K562 (cell line): Measurements from ENCODE around the gene WDR76. TPM values are rescaled to one million over a fixed set of nuclear protein-coding genes. Genes with fewer than 3 reads are reported as not detected.

ENCODE experiments used
- ATAC-seq: fragments of 200-7000 bp; cut with Tn5 transposase; 3 replicates; pipeline ENCODE4 v1.9.1; 2020; ENCODE audit warnings: moderate library complexity
- BruUV-seq: library from RNA; stranded (reverse); fragments of 400-500 nt; replicated peaks from 2 replicates; lab custom pipeline; 2021; lab: Mats Ljungman, UMichigan
- CTCF ChIA-PET: fragments of 300-600 bp; formaldehyde crosslinking; extraction: SDS; loops from one replicate; lab custom pipeline; 2021; ENCODE audit warnings: low intra/inter-chr PET ratio; lab: Yijun Ruan, JAX
- POLR2A ChIA-PET: fragments of 300-600, 350-650 bp; sonication (Branson Sonifier 250); formaldehyde crosslinking; extraction: SDS; loops from one replicate; lab custom pipeline; 2021; ENCODE audit warnings: antibody characterized with exemption, inconsistent platforms; lab: Yijun Ruan, JAX
- DNase-seq, 4 experiments: peaks; one replicate each; pipeline versions ENCODE4 v3.0.0 to v3.0.0-alpha.2; 2011 to 2018; ENCODE audit warnings: low spot score in 3 of 4, mixed read lengths in 3 of 4; ENCODE audit errors: extremely low read depth in 1 of 4
- FAIRE-seq: peaks from 2 replicates; lab custom pipeline; 2011; peaks lifted over from hg19 to GRCh38; lab: Jason Lieb, UNC
- H2AFZ ChIP-seq: 2 replicates; pipeline ENCODE4 v1.6.0; 2011; ENCODE audit warnings: low read depth, low read length, control low read depth, inconsistent platforms
- H3K27ac ChIP-seq: fragments of 200-600 bp; 3 replicates; pipeline ENCODE4 v1.8.0; 2011; ENCODE audit warnings: low read depth, mild to moderate bottlenecking, control low read depth, inconsistent platforms, low read length, moderate library complexity, mixed read lengths; ENCODE audit errors: extremely low read depth
- H3K27me3 ChIP-seq, 2 experiments: fragments of 300-600 bp in 1 of 2; 2 replicates in 1 of 2; 3 replicates in 1 of 2; pipeline versions ENCODE4 v1.6.0 to v1.8.0; 2011; ENCODE audit warnings: inconsistent platforms in 2 of 2, low read length in 2 of 2, mild to moderate bottlenecking in 1 of 2, mixed read lengths in 1 of 2, moderate library complexity in 1 of 2; ENCODE audit not compliant: control insufficient read depth in 2 of 2, insufficient read depth in 2 of 2
- H3K36me3 ChIP-seq: fragments of 300-600 bp; 3 replicates; pipeline ENCODE4 v1.8.0; 2011; ENCODE audit warnings: mild to moderate bottlenecking, low read length, inconsistent platforms; ENCODE audit not compliant: control insufficient read depth, insufficient read depth
- H3K4me1 ChIP-seq, 2 experiments: fragments of 200-600 bp in 1 of 2; replicated peaks in 1 of 2; 2 replicates in 1 of 2; 3 replicates in 1 of 2; pipeline versions ENCODE4 v1.5.1 to v1.8.0; 2011; ENCODE audit warnings: inconsistent platforms in 2 of 2, low read length in 2 of 2, mild to moderate bottlenecking in 1 of 2, mixed read lengths in 1 of 2, moderate library complexity in 1 of 2; ENCODE audit not compliant: control insufficient read depth in 2 of 2, insufficient read depth in 2 of 2
- H3K4me2 ChIP-seq: 2 replicates; pipeline ENCODE4 v1.6.1; 2011; ENCODE audit warnings: low read length, control low read depth, inconsistent platforms, mixed read lengths; ENCODE audit not compliant: insufficient read depth
- H3K4me3 ChIP-seq: fragments of 200-600 bp; sonication (generic), shearing (Covaris generic); 2 replicates; pipeline ENCODE4 v1.5.1; 2016; ENCODE audit warnings: control low read depth, inconsistent platforms
- H3K79me2 ChIP-seq: fragments of 200-600 bp; 3 replicates; pipeline ENCODE4 v1.8.0; 2011; ENCODE audit warnings: low read length, inconsistent platforms; ENCODE audit not compliant: control insufficient read depth, insufficient read depth
- H3K9ac ChIP-seq, 2 experiments: 2 replicates each; pipeline versions ENCODE4 v1.6.0 to v1.6.1; 2011; ENCODE audit warnings: low read depth in 2 of 2, low read length in 2 of 2, control low read depth in 1 of 2, inconsistent platforms in 1 of 2, mild to moderate bottlenecking in 1 of 2, mixed read lengths in 1 of 2; ENCODE audit not compliant: insufficient read depth in 1 of 2
- H3K9me1 ChIP-seq: one replicate; pipeline ENCODE4 v1.6.0; 2011; ENCODE audit warnings: inconsistent platforms, mild to moderate bottlenecking, low read length, moderate library complexity; ENCODE audit not compliant: control insufficient read depth, insufficient read depth
- H3K9me3 ChIP-seq: replicated peaks from 2 replicates; pipeline ENCODE4 v1.5.1; 2011; ENCODE audit warnings: low read depth, low read length, inconsistent platforms; ENCODE audit not compliant: control insufficient read depth, insufficient read depth
- H4K20me1 ChIP-seq: replicated peaks from 2 replicates; pipeline ENCODE4 v1.6.1; 2011; ENCODE audit warnings: low read length, inconsistent platforms, mixed read lengths; ENCODE audit not compliant: control insufficient read depth, insufficient read depth
- CTCF ChIP-seq, 3 experiments: IDR thresholded peaks in 2 of 3; conservative IDR thresholded peaks in 1 of 3; 2 replicates each; pipeline ENCODE4 v1.5.1; 2011 to 2012; ENCODE audit warnings: low read length in 3 of 3, mild to moderate bottlenecking in 3 of 3, control low read depth in 2 of 3, improper control_type of control experiment in 1 of 3, inconsistent platforms in 1 of 3, low read depth in 1 of 3, mixed read lengths in 1 of 3, moderate library complexity in 1 of 3; ENCODE audit not compliant: insufficient read depth in 2 of 3
- FOXA3 ChIP-seq, 2 experiments: fragments of 450-650 bp in 1 of 2; sonication (generic) in 1 of 2; formaldehyde crosslinking; IDR thresholded peaks in 1 of 2; conservative IDR thresholded peaks in 1 of 2; 2 replicates each; pipeline versions ENCODE4 v1.4.0 to v1.8.0; 2020 to 2022; ENCODE audit warnings: mild to moderate bottlenecking in 2 of 2, missing genetic modification reagents in 1 of 2
- GABPB1 ChIP-seq: sonication (generic); formaldehyde crosslinking; IDR thresholded peaks from 2 replicates; pipeline ENCODE4 v1.8.0; 2022; ENCODE audit warnings: mild to moderate bottlenecking, missing genetic modification reagents
- HNRNPLL ChIP-seq: fragments of 200-400 bp; formaldehyde crosslinking; IDR thresholded peaks from 2 replicates; pipeline ENCODE4 v1.6.1; 2017; ENCODE audit warnings: low read length, low read depth, mild to moderate bottlenecking; ENCODE audit not compliant: poor library complexity, severe bottlenecking
- KLF16 ChIP-seq: IDR thresholded peaks from 2 replicates; pipeline ENCODE4 v1.6.1; 2016; ENCODE audit warnings: antibody characterized with exemption
- SP1 ChIP-seq: sonication (generic); formaldehyde crosslinking; IDR thresholded peaks from 2 replicates; pipeline ENCODE4 v1.8.1; 2022; ENCODE audit warnings: mild to moderate bottlenecking, missing genetic modification reagents
- ZBTB17 ChIP-seq: fragments of 450-650 bp; formaldehyde crosslinking; IDR thresholded peaks from 2 replicates; pipeline ENCODE4 v1.4.0; 2020; ENCODE audit warnings: mild to moderate bottlenecking
- ZKSCAN1 ChIP-seq: fragments of 150-350 bp; IDR thresholded peaks from 2 replicates; pipeline ENCODE4 v1.6.1; 2016; ENCODE audit warnings: low read depth, low read length
- WGBS: fragments of 100-300 bp; shearing (Covaris generic); methylation state at CpG from one replicate; pipeline ENCODE4 v1.1.6; 2016; ENCODE audit warnings: low coverage, mixed read lengths; ENCODE audit not compliant: insufficient coverage; ENCODE audit errors: missing lambda C conversion rate; 5-methylcytosine and 5-hydroxymethylcytosine counted together
- in situ Hi-C: fragments of 300-500 bp; cut with MboI; formaldehyde crosslinking; loops from 4 replicates; pipeline ENCODE4 v1.15.0; 2018; ENCODE audit warnings: inconsistent platforms, mixed read lengths
- intact Hi-C: fragments of 100-400 bp; cut with micrococcal nuclease; formaldehyde crosslinking; loops from 2 replicates; pipeline ENCODE4 v1.14.2; 2022
- polyA plus RNA-seq, 8 experiments: library from polyadenylated mRNA; depleted of rRNA in 4 of 8; stranded (reverse) in 5 of 8; unstranded in 3 of 8; fragments of >200 nt; fragmentation: Nextera tagmentation in 2 of 8; fragmentation: Illumina TruSeq in 1 of 8; extraction: Ambion mirVana in 2 of 8; extraction: Trizol in 1 of 8; gene quantifications; 2 replicates each; pipeline versions ENCODE4 v1.2.1 to v1.2.3, GENCODE V29; 2011 to 2014; ENCODE audit warnings: inconsistent platforms in 1 of 8, missing spikeins in 1 of 8
- total RNA-seq, 7 experiments: library from RNA; depleted of rRNA in 6 of 7; stranded (reverse); fragments of >200 nt in 6 of 7; fragmentation: Illumina TruSeq in 2 of 7; extraction: Trizol in 2 of 7; gene quantifications; 2 replicates each; pipeline versions ENCODE4 v1.2.1 to v1.2.3, GENCODE V29; 2011 to 2021; ENCODE audit warnings: low replicate concordance in 1 of 7
- TF ChIP-seq, protein P1 (sequence below): sonication (generic); formaldehyde crosslinking; IDR thresholded peaks from 2 replicates; pipeline ENCODE4 v1.8.1; 2023; ENCODE audit warnings: mild to moderate bottlenecking, missing genetic modification reagents

WDR76 gene
- total and polyA plus RNA-seq, 9 of the 15 experiments (the other 6 are each of a cell fraction or from before 2014, with no cell fraction given), result 9.8 to 69.5 (median 44.4) TPM

DNA sequence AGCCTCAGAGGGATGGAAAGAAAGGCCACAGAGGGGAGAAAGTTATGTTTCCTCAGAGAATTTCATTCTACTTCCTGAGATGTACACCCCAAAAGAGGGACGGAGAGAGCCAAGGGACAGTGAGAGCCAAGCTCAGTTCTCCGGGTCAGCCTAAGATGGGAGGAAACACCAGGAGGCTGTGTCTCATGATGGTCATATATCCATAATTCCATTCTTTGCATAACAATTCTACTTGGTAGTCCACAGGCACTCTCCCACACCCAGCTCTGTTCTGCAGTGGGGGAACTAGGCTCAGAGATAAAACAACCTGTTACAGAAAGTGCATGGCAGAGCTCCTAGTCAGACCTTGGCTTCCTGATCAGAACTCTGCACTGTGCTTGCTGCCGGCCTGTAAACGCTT lies 54.4 kb downstream of the WDR76 start (continued):
- TF ChIP-seq GABPB1 (CRISPR knock-in tag), result no peak
- no peak for TF ChIP-seq FOXA3 (CRISPR knock-in tag; conservative IDR thresholded peaks at IDR 0.05 in 1 of 2, IDR thresholded peaks at IDR 0.05 in 1 of 2)
- no peak for TF ChIP-seq ZKSCAN1
- TF ChIP-seq KLF16, result no peak
- TF ChIP-seq ZBTB17 (CRISPR knock-in tag), result no peak
- no peak for TF ChIP-seq SP1 (CRISPR knock-in tag)

DNA sequence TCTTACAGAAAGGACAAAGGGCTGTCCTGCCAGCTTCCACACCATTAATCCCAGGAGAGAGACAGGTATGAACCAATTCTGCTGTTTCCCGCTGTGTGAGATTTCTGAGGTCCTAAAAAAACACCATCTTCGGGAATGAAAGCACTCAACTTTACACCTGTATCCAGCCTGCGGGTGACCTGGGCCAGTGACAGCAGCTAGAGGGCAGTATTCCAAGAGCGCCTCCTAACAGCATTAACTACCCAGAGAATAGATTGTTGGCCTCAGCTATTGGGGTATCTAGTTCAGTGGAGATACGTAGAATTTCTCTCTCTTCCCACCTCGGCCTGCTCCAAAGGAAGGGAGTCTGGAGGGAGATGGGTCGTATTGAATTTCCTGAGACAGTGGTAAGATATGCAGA lies 55.1 kb downstream of the WDR76 start:
- Histone ChIP-seq H3K9me1 (no peaks in the 10 kb centered on the region), H2AFZ (no peak overlapping the region), H3K27me3 (no peaks in the 10 kb centered on the region), H4K20me1 (no peaks in the 10 kb centered on the region; the same call in 1 of the 2 replicates), H3K4me3 (no peak overlapping the region), H3K36me3 (peaks cover 46% of the 10 kb centered on the region), H3K4me2 (no peak overlapping the region), H3K4me1 (no peaks in the 10 kb centered on the region), H3K9me3 (no peaks in the 10 kb centered on the region), H3K9ac (no peak overlapping the region), H3K79me2 (no peaks in the 10 kb centered on the region), H3K27ac (no peak overlapping the region)
- no TSS peak for BruUV-seq
- DNase-seq, result peak in 3 of 4 experiments; percentile 34 to 55 (median 41)
- 79% methylated on average over 7 of the region's 7 CpGs for WGBS
- FAIRE-seq, result peak; percentile 49
- ATAC-seq, result peak; percentile 81
- ChIA-PET CTCF (interaction anchor here (1.1 kb wide), 1 partner anchor 183 kb away, joined by 4 read pairs; no protein-coding TSS in a partner anchor), POLR2A (interaction anchor here (0.7 to 2.0 kb wide), 3 partner anchors 9 to 21 kb away, joined by 3 to 8 read pairs (median 4); no protein-coding TSS in a partner anchor)
- in situ Hi-C loops, result no loop called here
- intact Hi-C loops, result no loop called here
- TF ChIP-seq CTCF (IDR thresholded peaks at IDR 0.05 in 2 of 3, conservative IDR thresholded peaks at IDR 0.05 in 1 of 3; ENCODE audit: insufficient read depth in 2 of 3, low read depth in 1 of 3, low read length in 3 of 3) (peak; percentile 62 to 71 (median 69)), HNRNPLL (no peak)
- TF ChIP-seq, protein P1, sequence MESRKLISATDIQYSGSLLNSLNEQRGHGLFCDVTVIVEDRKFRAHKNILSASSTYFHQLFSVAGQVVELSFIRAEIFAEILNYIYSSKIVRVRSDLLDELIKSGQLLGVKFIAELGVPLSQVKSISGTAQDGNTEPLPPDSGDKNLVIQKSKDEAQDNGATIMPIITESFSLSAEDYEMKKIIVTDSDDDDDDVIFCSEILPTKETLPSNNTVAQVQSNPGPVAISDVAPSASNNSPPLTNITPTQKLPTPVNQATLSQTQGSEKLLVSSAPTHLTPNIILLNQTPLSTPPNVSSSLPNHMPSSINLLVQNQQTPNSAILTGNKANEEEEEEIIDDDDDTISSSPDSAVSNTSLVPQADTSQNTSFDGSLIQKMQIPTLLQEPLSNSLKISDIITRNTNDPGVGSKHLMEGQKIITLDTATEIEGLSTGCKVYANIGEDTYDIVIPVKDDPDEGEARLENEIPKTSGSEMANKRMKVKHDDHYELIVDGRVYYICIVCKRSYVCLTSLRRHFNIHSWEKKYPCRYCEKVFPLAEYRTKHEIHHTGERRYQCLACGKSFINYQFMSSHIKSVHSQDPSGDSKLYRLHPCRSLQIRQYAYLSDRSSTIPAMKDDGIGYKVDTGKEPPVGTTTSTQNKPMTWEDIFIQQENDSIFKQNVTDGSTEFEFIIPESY (CRISPR knock-in tag), result peak; percentile 83
